ENCODE results near the gene ATP2C2. TPM values are rescaled to one million over a fixed set of nuclear protein-coding genes. Genes with fewer than 3 reads are reported as not detected.

Gene ATP2C2
- total and polyA plus RNA-seq, 7 donors, result 0.03 to 0.06 TPM; not detected in 5

GRCh38 chr16:84513666-84514065 lies 145.3 kb downstream of the ATP2C2 start:
- Histone ChIP-seq H3K27me3 (ENCODE audit: insufficient read depth in 3 of 3, low read length in 2 of 3) (no peaks in the 10 kb centered on the region), H3K9me3 (no peaks in the 10 kb centered on the region), H3K36me3 (ENCODE audit: insufficient read depth in 1 of 2, low read depth in 1 of 2) (no peaks in the 10 kb centered on the region), H3K4me3 (no peak overlapping the region), H3K27ac (no peak overlapping the region), H3K4me1 (no peaks in the 10 kb centered on the region)
- intact Hi-C loops (cut with DNase I), result loop anchor here in 1 of 2 donors (5.0 kb wide), 2 partner anchors 109 to 224 kb away; no protein-coding TSS in a partner anchor
- TF ChIP-seq, protein P1, sequence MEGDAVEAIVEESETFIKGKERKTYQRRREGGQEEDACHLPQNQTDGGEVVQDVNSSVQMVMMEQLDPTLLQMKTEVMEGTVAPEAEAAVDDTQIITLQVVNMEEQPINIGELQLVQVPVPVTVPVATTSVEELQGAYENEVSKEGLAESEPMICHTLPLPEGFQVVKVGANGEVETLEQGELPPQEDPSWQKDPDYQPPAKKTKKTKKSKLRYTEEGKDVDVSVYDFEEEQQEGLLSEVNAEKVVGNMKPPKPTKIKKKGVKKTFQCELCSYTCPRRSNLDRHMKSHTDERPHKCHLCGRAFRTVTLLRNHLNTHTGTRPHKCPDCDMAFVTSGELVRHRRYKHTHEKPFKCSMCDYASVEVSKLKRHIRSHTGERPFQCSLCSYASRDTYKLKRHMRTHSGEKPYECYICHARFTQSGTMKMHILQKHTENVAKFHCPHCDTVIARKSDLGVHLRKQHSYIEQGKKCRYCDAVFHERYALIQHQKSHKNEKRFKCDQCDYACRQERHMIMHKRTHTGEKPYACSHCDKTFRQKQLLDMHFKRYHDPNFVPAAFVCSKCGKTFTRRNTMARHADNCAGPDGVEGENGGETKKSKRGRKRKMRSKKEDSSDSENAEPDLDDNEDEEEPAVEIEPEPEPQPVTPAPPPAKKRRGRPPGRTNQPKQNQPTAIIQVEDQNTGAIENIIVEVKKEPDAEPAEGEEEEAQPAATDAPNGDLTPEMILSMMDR (IDR thresholded peaks at IDR 0.05), result no peak
- ATAC-seq (no peak), DNase-seq (peak in 1 of 2 donors; percentile 15)
- WGBS, 3 donors, result 74 to 87% (median 77%) methylated on average over 10 to 11 of the region's 11 CpGs

Other genes starting within 250 kb of the ATP2C2 start
- gene HSDL1, start 223.4 kb upstream of the ATP2C2 start, total RNA-seq, result 10 to 100 TPM; 12.4 to 24.4 (median 21.2) TPM
- 10 to 100 TPM; 11.7 to 39.3 (median 12.0) TPM for gene HSDL1, start 223.4 kb upstream of the ATP2C2 start, polyA plus RNA-seq
- not detected for gene DNAAF1, start 223.2 kb upstream of the ATP2C2 start, total RNA-seq
- under 1 TPM; 0.17 to 0.44 (median 0.17) TPM for gene DNAAF1, start 223.2 kb upstream of the ATP2C2 start, polyA plus RNA-seq
- 10 to 100 TPM in 3 of 4 donors, 1 to 10 TPM in 1; 8.3 to 22.3 (median 16.3) TPM for gene TAF1C, start 181.5 kb upstream of the ATP2C2 start, total RNA-seq
- 10 to 100 TPM; 13.6 to 24.4 (median 19.3) TPM for gene TAF1C, start 181.5 kb upstream of the ATP2C2 start, polyA plus RNA-seq
- gene ADAD2, start 177.4 kb upstream of the ATP2C2 start, total RNA-seq, result not detected
- gene ADAD2, start 177.4 kb upstream of the ATP2C2 start, polyA plus RNA-seq, result under 1 TPM; 0.17 to 0.69 (median 0.18) TPM
- under 1 TPM in 1 of 4 donors, not detected in 3; 0.10 TPM for gene KCNG4, start 128.5 kb upstream of the ATP2C2 start, total RNA-seq
- gene KCNG4, start 128.5 kb upstream of the ATP2C2 start, polyA plus RNA-seq, result under 1 TPM in 1 of 3 donors, not detected in 2; 0.04 TPM
- under 1 TPM in 3 of 4 donors, not detected in 1; 0.32 to 0.76 (median 0.40) TPM for gene WFDC1, start 73.7 kb upstream of the ATP2C2 start, total RNA-seq
- 1 to 10 TPM in 1 of 3 donors, under 1 TPM in 2; 0.55 to 1.2 (median 0.90) TPM for gene WFDC1, start 73.7 kb upstream of the ATP2C2 start, polyA plus RNA-seq
- 1 to 10 TPM; 2.2 to 7.1 (median 3.6) TPM for gene MEAK7, start 136.1 kb downstream of the ATP2C2 start, total RNA-seq
- gene MEAK7, start 136.1 kb downstream of the ATP2C2 start, polyA plus RNA-seq, result 1 to 10 TPM; 2.2 to 4.0 (median 2.7) TPM
- 10 to 100 TPM in 2 of 4 donors, 1 to 10 TPM in 2; 7.0 to 11.9 (median 10.4) TPM for gene COTL1, start 249.5 kb downstream of the ATP2C2 start, total RNA-seq
- gene COTL1, start 249.5 kb downstream of the ATP2C2 start, polyA plus RNA-seq, result 10 to 100 TPM in 1 of 3 donors, 1 to 10 TPM in 2; 6.1 to 44.5 (median 7.1) TPM

Measured in psoas muscle (tissue), 8 donors.